Measurements from ENCODE around the gene RNASE11. TPM values are rescaled to one million over a fixed set of nuclear protein-coding genes. Genes with fewer than 3 reads are reported as not detected.

RNASE11 gene
- total and polyA plus RNA-seq, 9 of the 15 experiments (the other 6 are each of a cell fraction or from before 2014, with no cell fraction given): 0.16 to 0.29 (median 0.22) TPM; not detected in 6

- TF ChIP-seq ZBTB33 (CRISPR knock-in tag; IDR thresholded peaks at IDR 0.05): no peak
- no peak for TF ChIP-seq GABPB1 (CRISPR knock-in tag; IDR thresholded peaks at IDR 0.05)
- TF ChIP-seq RFX7 (CRISPR knock-in tag; IDR thresholded peaks at IDR 0.05): no peak
- peak; percentile 28 for TF ChIP-seq POLR3G (IDR thresholded peaks at IDR 0.05; ENCODE audit: extremely low read depth, insufficient read length, insufficient replicate concordance)
- TF ChIP-seq, protein P1, sequence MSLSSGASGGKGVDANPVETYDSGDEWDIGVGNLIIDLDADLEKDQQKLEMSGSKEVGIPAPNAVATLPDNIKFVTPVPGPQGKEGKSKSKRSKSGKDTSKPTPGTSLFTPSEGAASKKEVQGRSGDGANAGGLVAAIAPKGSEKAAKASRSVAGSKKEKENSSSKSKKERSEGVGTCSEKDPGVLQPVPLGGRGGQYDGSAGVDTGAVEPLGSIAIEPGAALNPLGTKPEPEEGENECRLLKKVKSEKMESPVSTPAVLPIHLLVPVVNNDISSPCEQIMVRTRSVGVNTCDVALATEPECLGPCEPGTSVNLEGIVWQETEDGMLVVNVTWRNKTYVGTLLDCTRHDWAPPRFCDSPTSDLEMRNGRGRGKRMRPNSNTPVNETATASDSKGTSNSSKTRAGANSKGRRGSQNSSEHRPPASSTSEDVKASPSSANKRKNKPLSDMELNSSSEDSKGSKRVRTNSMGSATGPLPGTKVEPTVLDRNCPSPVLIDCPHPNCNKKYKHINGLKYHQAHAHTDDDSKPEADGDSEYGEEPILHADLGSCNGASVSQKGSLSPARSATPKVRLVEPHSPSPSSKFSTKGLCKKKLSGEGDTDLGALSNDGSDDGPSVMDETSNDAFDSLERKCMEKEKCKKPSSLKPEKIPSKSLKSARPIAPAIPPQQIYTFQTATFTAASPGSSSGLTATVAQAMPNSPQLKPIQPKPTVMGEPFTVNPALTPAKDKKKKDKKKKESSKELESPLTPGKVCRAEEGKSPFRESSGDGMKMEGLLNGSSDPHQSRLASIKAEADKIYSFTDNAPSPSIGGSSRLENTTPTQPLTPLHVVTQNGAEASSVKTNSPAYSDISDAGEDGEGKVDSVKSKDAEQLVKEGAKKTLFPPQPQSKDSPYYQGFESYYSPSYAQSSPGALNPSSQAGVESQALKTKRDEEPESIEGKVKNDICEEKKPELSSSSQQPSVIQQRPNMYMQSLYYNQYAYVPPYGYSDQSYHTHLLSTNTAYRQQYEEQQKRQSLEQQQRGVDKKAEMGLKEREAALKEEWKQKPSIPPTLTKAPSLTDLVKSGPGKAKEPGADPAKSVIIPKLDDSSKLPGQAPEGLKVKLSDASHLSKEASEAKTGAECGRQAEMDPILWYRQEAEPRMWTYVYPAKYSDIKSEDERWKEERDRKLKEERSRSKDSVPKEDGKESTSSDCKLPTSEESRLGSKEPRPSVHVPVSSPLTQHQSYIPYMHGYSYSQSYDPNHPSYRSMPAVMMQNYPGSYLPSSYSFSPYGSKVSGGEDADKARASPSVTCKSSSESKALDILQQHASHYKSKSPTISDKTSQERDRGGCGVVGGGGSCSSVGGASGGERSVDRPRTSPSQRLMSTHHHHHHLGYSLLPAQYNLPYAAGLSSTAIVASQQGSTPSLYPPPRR (CRISPR knock-in tag; IDR thresholded peaks at IDR 0.05; ENCODE audit: borderline replicate concordance): no peak
- TF ChIP-seq NFYB (IDR thresholded peaks at IDR 0.05; ENCODE audit: extremely low read depth, insufficient read length): no peak
- peak in 1 of 2 experiments; percentile 24; a peak in 1 of 4 replicates for TF ChIP-seq NRF1 (conservative IDR thresholded peaks at IDR 0.05 in 1 of 2, IDR thresholded peaks at IDR 0.05 in 1 of 2)
- TF ChIP-seq NR2C2 (CRISPR knock-in tag; IDR thresholded peaks at IDR 0.05): no peak
- no peak for TF ChIP-seq NR2C2 (tag; IDR thresholded peaks at IDR 0.05)
- TF ChIP-seq CBX8 (IDR thresholded peaks at IDR 0.05; ENCODE audit: borderline replicate concordance, extremely low read depth, low read depth, low read length, poor library complexity, severe bottlenecking): no peak
- no peak for TF ChIP-seq SP1 (CRISPR knock-in tag; IDR thresholded peaks at IDR 0.05)
- TF ChIP-seq ZBTB26 (CRISPR knock-in tag; IDR thresholded peaks at IDR 0.05): no peak
- peak; percentile 46 to 77; a peak in 2 of 4 replicates for TF ChIP-seq TBL1XR1 (IDR thresholded peaks at IDR 0.05; ENCODE audit: low read length in 2 of 2)
- TF ChIP-seq ZNF79 (CRISPR knock-in tag; IDR thresholded peaks at IDR 0.05; ENCODE audit: low read depth): no peak
- no peak for TF ChIP-seq SRSF9 (IDR thresholded peaks at IDR 0.05; ENCODE audit: borderline replicate concordance, low read depth, low read length)
- no peak for TF ChIP-seq SPI1 (IDR thresholded peaks at IDR 0.05; ENCODE audit: borderline replicate concordance, low read depth, low read length)
- TF ChIP-seq ZNF212 (CRISPR knock-in tag; IDR thresholded peaks at IDR 0.05): no peak
- no peak for TF ChIP-seq ZNF696 (CRISPR knock-in tag; conservative IDR thresholded peaks at IDR 0.05)
- no peak for TF ChIP-seq TSC22D4 (tag; IDR thresholded peaks at IDR 0.05)
These were observed 21.6 kb upstream of the RNASE11 start (continued) for GRCh38 chr14:20609215-20610001.

Data from K562 (cell line).